22Rv1 (cell line): ENCODE measurements around the gene CEP57.
"Not testable (repeated sequence)": the region's sequence is repeated elsewhere in the genome, so short reads cannot be mapped to it uniquely, and the experiment has no call there.

ENCODE experiments used
- ZFX ChIP-seq: fragments of 450-650 bp; IDR thresholded peaks from 2 replicates; pipeline ENCODE4 v1.6.1; 2017; ENCODE audit warnings: antibody characterized with exemption, borderline replicate concordance
- TF ChIP-seq, protein P1 (sequence below): fragments of 450-650 bp; IDR thresholded peaks from 2 replicates; pipeline ENCODE4 v1.5.1; 2017; ENCODE audit warnings: mild to moderate bottlenecking

GRCh38 chr11:95854362-95854761, 64.1 kb downstream of the CEP57 start:
- TF ChIP-seq, protein P1, sequence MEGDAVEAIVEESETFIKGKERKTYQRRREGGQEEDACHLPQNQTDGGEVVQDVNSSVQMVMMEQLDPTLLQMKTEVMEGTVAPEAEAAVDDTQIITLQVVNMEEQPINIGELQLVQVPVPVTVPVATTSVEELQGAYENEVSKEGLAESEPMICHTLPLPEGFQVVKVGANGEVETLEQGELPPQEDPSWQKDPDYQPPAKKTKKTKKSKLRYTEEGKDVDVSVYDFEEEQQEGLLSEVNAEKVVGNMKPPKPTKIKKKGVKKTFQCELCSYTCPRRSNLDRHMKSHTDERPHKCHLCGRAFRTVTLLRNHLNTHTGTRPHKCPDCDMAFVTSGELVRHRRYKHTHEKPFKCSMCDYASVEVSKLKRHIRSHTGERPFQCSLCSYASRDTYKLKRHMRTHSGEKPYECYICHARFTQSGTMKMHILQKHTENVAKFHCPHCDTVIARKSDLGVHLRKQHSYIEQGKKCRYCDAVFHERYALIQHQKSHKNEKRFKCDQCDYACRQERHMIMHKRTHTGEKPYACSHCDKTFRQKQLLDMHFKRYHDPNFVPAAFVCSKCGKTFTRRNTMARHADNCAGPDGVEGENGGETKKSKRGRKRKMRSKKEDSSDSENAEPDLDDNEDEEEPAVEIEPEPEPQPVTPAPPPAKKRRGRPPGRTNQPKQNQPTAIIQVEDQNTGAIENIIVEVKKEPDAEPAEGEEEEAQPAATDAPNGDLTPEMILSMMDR, result not testable (repeated sequence)
- not testable (repeated sequence) for TF ChIP-seq ZFX
